Mesenchymal stem cell (in vitro differentiated cells and primary cell): ENCODE results near the gene TINCR.

Experiments
- DNase-seq: peaks from one replicate; pipeline ENCODE4 v3.0.0-alpha.2; 2013
- H2AFZ ChIP-seq: one replicate; pipeline ENCODE4 v1.6.1; 2013; ENCODE audit warnings: low read depth, mild to moderate bottlenecking, control low read depth, inconsistent platforms, low read length, moderate library complexity
- H2AK5ac ChIP-seq: 2 replicates; pipeline ENCODE4 v1.6.1; 2013; ENCODE audit warnings: low read length, moderate library complexity, mild to moderate bottlenecking, inconsistent platforms; ENCODE audit not compliant: severe bottlenecking
- H2BK120ac ChIP-seq: one replicate; pipeline ENCODE4 v1.6.1; 2013; ENCODE audit warnings: low read depth, mild to moderate bottlenecking, inconsistent platforms, low read length, moderate library complexity
- H2BK12ac ChIP-seq, 2 experiments: one replicate each; pipeline ENCODE4 v1.6.1; 2013; ENCODE audit warnings: inconsistent platforms in 2 of 2, low read length in 2 of 2, mild to moderate bottlenecking in 2 of 2, moderate library complexity in 2 of 2, control low read depth in 1 of 2
- H2BK15ac ChIP-seq: one replicate; pipeline ENCODE4 v1.6.1; 2013; ENCODE audit warnings: mild to moderate bottlenecking, low read depth, inconsistent platforms; ENCODE audit not compliant: poor library complexity, severe bottlenecking
- H2BK5ac ChIP-seq: 2 replicates; pipeline ENCODE4 v1.6.1; 2013; ENCODE audit warnings: low read depth, mild to moderate bottlenecking, low read length, control low read depth, inconsistent platforms; ENCODE audit not compliant: poor library complexity, severe bottlenecking
- H3K14ac ChIP-seq, 2 experiments: one replicate each; pipeline ENCODE4 v1.6.1; 2013; ENCODE audit warnings: inconsistent platforms in 2 of 2, low read length in 2 of 2, control low read depth in 1 of 2, mild to moderate bottlenecking in 1 of 2, moderate library complexity in 1 of 2
- H3K18ac ChIP-seq, 2 experiments: one replicate each; pipeline ENCODE4 v1.6.1; 2013; ENCODE audit warnings: inconsistent platforms in 2 of 2, low read length in 2 of 2, control low read depth in 1 of 2, low read depth in 1 of 2, mild to moderate bottlenecking in 1 of 2
- H3K23ac ChIP-seq, 2 experiments: one replicate each; pipeline ENCODE4 v1.6.1; 2013; ENCODE audit warnings: inconsistent platforms in 2 of 2, low read length in 2 of 2, mild to moderate bottlenecking in 2 of 2, moderate library complexity in 2 of 2, control low read depth in 1 of 2
- H3K27ac ChIP-seq: 2 replicates; pipeline ENCODE4 v1.5.1; 2013; ENCODE audit warnings: mild to moderate bottlenecking, moderate library complexity, low read length, control low read depth, inconsistent platforms; ENCODE audit not compliant: poor library complexity, severe bottlenecking
- H3K27me3 ChIP-seq, 2 experiments: 2 replicates each; pipeline versions ENCODE4 v1.6.1 to v1.7.0; 2013; ENCODE audit warnings: low read length in 2 of 2, mild to moderate bottlenecking in 2 of 2, moderate library complexity in 2 of 2, control low read depth in 1 of 2, inconsistent platforms in 1 of 2; ENCODE audit not compliant: control insufficient read depth in 1 of 2, insufficient read depth in 1 of 2
- H3K36me3 ChIP-seq, 2 experiments: 2 replicates each; pipeline versions ENCODE4 v1.6.1 to v1.7.0; 2013; ENCODE audit warnings: low read length in 2 of 2, control low read depth in 1 of 2, inconsistent platforms in 1 of 2, low read depth in 1 of 2, mild to moderate bottlenecking in 1 of 2; ENCODE audit not compliant: insufficient read depth in 2 of 2, control insufficient read depth in 1 of 2
- H3K4ac ChIP-seq, 2 experiments: one replicate each; pipeline ENCODE4 v1.6.1; 2013; ENCODE audit warnings: inconsistent platforms in 2 of 2, low read length in 2 of 2, mild to moderate bottlenecking in 2 of 2, moderate library complexity in 2 of 2, control low read depth in 1 of 2, low read depth in 1 of 2
- H3K4me1 ChIP-seq: 2 replicates; pipeline ENCODE4 v1.6.1; 2013; ENCODE audit warnings: low read depth, low read length, control low read depth; ENCODE audit not compliant: control insufficient read depth, insufficient read depth
- H3K4me2 ChIP-seq: 2 replicates; pipeline ENCODE4 v1.6.1; 2013; ENCODE audit warnings: low read length, mild to moderate bottlenecking, inconsistent platforms; ENCODE audit not compliant: poor library complexity, severe bottlenecking
- H3K4me3 ChIP-seq, 2 experiments: 2 replicates each; pipeline versions ENCODE4 v1.5.1 to v1.7.0; 2013; ENCODE audit warnings: low read length in 2 of 2, mild to moderate bottlenecking in 2 of 2, control low read depth in 1 of 2, low read depth in 1 of 2; ENCODE audit not compliant: insufficient read depth in 1 of 2
- H3K79me1 ChIP-seq: replicated peaks from 2 replicates; pipeline ENCODE4 v1.6.1; 2013; ENCODE audit warnings: mild to moderate bottlenecking, control low read depth, low read length, inconsistent platforms; ENCODE audit not compliant: poor library complexity, severe bottlenecking
- H3K9ac ChIP-seq: 2 replicates; pipeline ENCODE4 v1.7.0; 2013; ENCODE audit warnings: mild to moderate bottlenecking, low read length, moderate library complexity
- H3K9me3 ChIP-seq: 2 replicates; pipeline ENCODE4 v1.7.0; 2013; ENCODE audit warnings: mild to moderate bottlenecking, low read length; ENCODE audit not compliant: control insufficient read depth
- H4K8ac ChIP-seq: one replicate; pipeline ENCODE4 v1.6.1; 2013; ENCODE audit warnings: inconsistent platforms, mild to moderate bottlenecking, low read length, moderate library complexity
- H4K91ac ChIP-seq: one replicate; pipeline ENCODE4 v1.6.1; 2013; ENCODE audit warnings: mild to moderate bottlenecking, low read length, inconsistent platforms
- WGBS: methylation state at CpG from one replicate; pipeline ENCODE4 v1.1.7; 2013; ENCODE audit warnings: mixed read lengths; 5-methylcytosine and 5-hydroxymethylcytosine counted together

Gene TINCR

DNA sequence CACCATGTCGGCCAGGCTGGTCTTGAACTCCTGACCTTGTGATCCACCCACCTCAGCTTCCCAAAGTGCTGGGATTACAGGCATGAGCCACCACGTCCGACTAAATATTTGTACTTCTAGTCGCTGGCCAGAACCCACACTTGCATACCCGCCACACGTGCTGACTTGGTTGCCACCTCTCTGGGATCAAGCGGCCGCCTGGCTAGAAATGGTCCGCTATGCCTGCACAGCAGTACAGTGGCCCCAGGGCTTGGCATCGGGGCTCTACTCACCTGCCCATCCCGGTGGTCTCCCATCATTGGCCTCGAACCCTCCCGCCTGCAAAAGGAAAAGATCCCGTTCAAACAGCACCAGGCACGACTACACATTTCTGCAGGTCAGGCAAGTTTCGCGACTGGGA is 23.7 kb upstream of the TINCR start:
- Histone ChIP-seq H2AFZ (no peak overlapping the region), H2BK12ac (no peak overlapping the region), H3K9me3 (no peaks in the 10 kb centered on the region), H3K4me2 (no peak overlapping the region), H3K27ac (no peak overlapping the region), H2BK5ac (no peak overlapping the region), H2BK15ac (no peak overlapping the region), H3K4me1 (peaks cover 21% of the 10 kb centered on the region), H3K14ac (no peak overlapping the region), H2AK5ac (no peak overlapping the region), H3K23ac (no peak overlapping the region), H3K9ac (no peak overlapping the region), H2BK120ac (no peak overlapping the region), H4K91ac (no peak overlapping the region), H3K18ac (no peak overlapping the region), H3K79me1 (peaks cover 49% of the 10 kb centered on the region), H3K36me3 (peaks cover 97% of the 10 kb centered on the region in 2 experiments), H3K4ac (no peak overlapping the region), H4K8ac (no peak overlapping the region), H3K27me3 (no peaks in the 10 kb centered on the region), H3K4me3 (no peak overlapping the region)
- no peak for DNase-seq
- 96% methylated on average over 17 of the region's 17 CpGs for WGBS

- H2BK5ac ChIP-seq: no peak overlapping the region
- H3K4ac ChIP-seq: no peak overlapping the region
- H2BK120ac ChIP-seq: no peak overlapping the region
- H2AFZ ChIP-seq: no peak overlapping the region
- no peaks in the 10 kb centered on the region for H3K27me3 ChIP-seq
- no peak overlapping the region for H3K9ac ChIP-seq
- H3K79me1 ChIP-seq: peaks cover 52% of the 10 kb centered on the region
- no peak overlapping the region for H3K4me3 ChIP-seq
- no peak overlapping the region for H2BK15ac ChIP-seq
- DNase-seq: no peak
- no peak overlapping the region for H3K4me2 ChIP-seq
- no peak overlapping the region for H2BK12ac ChIP-seq
- H3K4me1 ChIP-seq: peaks cover 28% of the 10 kb centered on the region
- H3K23ac ChIP-seq: no peak overlapping the region
- H4K91ac ChIP-seq: peak overlapping the region; percentile 11
- H3K27ac ChIP-seq: no peak overlapping the region
- no peaks in the 10 kb centered on the region for H3K9me3 ChIP-seq
- H4K8ac ChIP-seq: no peak overlapping the region
- no peak overlapping the region for H2AK5ac ChIP-seq
- H3K36me3 ChIP-seq: peaks cover 96% of the 10 kb centered on the region in 2 experiments
- H3K18ac ChIP-seq: no peak overlapping the region
- WGBS: 98% methylated on average over 9 of the region's 9 CpGs
- no peak overlapping the region for H3K14ac ChIP-seq
Measured at GRCh38 chr19:5590865-5591154, 23.1 kb upstream of the TINCR start.

- peak overlapping the region; percentile 11 for H4K91ac ChIP-seq
- no peaks in the 10 kb centered on the region for H3K27me3 ChIP-seq
- H3K4me2 ChIP-seq: no peak overlapping the region
- H3K9ac ChIP-seq: no peak overlapping the region
- peaks cover 33% of the 10 kb centered on the region for H3K4me1 ChIP-seq
- H3K18ac ChIP-seq: no peak overlapping the region
- no peak overlapping the region for H2BK12ac ChIP-seq
- peaks cover 49% of the 10 kb centered on the region for H3K79me1 ChIP-seq
- no peak overlapping the region for H3K23ac ChIP-seq
- H3K4ac ChIP-seq: no peak overlapping the region
- WGBS: 98% methylated on average over 22 of the region's 22 CpGs
- no peak overlapping the region for H2BK5ac ChIP-seq
- no peak overlapping the region for H2BK15ac ChIP-seq
- H2BK120ac ChIP-seq: no peak overlapping the region
- no peak overlapping the region for H2AK5ac ChIP-seq
- H2AFZ ChIP-seq: no peak overlapping the region
- peaks cover 91 to 93% of the 10 kb centered on the region in 2 experiments for H3K36me3 ChIP-seq
- no peak overlapping the region for H3K14ac ChIP-seq
- no peak for DNase-seq
- H3K9me3 ChIP-seq: no peaks in the 10 kb centered on the region
- no peak overlapping the region for H3K27ac ChIP-seq
- H4K8ac ChIP-seq: no peak overlapping the region
- H3K4me3 ChIP-seq: no peak overlapping the region
Measured at GRCh38 chr19:5590151-5590864, 22.6 kb upstream of the TINCR start.

DNA sequence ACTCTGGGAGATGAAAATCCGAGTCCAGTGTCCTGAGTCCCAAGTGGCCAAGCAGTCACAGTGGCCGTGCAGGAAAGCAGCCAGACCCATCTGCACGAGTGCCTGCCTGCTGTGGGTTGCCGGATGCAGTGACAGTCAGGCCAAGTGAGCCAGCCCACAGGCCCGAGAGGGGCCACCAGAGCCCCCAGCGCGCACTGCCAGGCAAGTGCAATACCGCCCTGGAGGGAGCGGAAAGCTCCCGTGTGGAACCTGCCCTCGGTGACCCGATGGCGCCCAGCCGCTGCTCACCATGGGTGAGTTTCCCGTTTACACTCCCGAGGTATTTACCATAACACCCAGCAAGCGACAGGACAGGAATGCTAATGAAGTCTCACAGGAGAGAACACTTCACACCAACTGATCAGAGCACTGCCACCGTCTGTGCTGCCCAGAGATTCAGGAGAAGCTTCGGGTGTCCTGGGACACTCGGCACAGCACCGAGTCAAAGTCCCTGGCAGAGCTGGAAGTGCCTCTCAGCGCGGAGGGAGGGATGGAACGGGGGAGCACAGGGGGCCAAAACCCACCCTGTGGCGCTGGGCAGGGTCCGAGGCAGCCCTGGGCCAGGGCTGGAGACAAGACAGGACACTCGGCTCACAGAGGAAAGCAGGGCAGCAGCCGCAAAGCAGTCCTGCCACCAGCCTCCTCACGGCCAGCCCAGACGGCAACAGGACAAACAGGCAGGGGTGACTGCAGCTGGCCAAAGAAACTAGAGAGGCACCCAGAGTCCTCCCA is 21.3 kb upstream of the TINCR start:
- H2BK12ac ChIP-seq: no peak overlapping the region
- no peak overlapping the region for H3K9ac ChIP-seq
- no peak overlapping the region for H2AFZ ChIP-seq
- H3K4ac ChIP-seq: no peak overlapping the region
- H3K23ac ChIP-seq: no peak overlapping the region
- no peak overlapping the region for H3K27ac ChIP-seq
- no peak overlapping the region for H3K4me3 ChIP-seq
- peaks cover 36% of the 10 kb centered on the region for H3K4me1 ChIP-seq
- H2AK5ac ChIP-seq: no peak overlapping the region
- H3K18ac ChIP-seq: no peak overlapping the region
- H2BK5ac ChIP-seq: no peak overlapping the region
- no peak overlapping the region for H3K14ac ChIP-seq
- H3K4me2 ChIP-seq: no peak overlapping the region
- no peak for DNase-seq
- H3K9me3 ChIP-seq: no peaks in the 10 kb centered on the region
- WGBS: 85% methylated on average over 30 of the region's 30 CpGs
- no peak overlapping the region for H2BK120ac ChIP-seq
- no peak overlapping the region for H4K91ac ChIP-seq
- H3K79me1 ChIP-seq: peaks cover 49% of the 10 kb centered on the region
- H3K36me3 ChIP-seq: peaks cover 82 to 83% of the 10 kb centered on the region in 2 experiments
- H2BK15ac ChIP-seq: no peak overlapping the region
- H4K8ac ChIP-seq: no peak overlapping the region
- H3K27me3 ChIP-seq: no peaks in the 10 kb centered on the region
